Ascending aorta (tissue), 2 donors: ENCODE data around the gene ABCA13. TPM values are rescaled to one million over a fixed set of nuclear protein-coding genes. Genes with fewer than 3 reads are reported as not detected.
A peak's percentile ranks its signal among the peaks of the same experiment; 100 is the strongest.

Experiments used
- DNase-seq, 2 donors: peaks; one replicate each; pipeline ENCODE4 v3.0.0-alpha.2; 2019; ENCODE audit warnings: low spot score in 2 of 2
- H3K27ac ChIP-seq, 2 donors: fragments of 200-600 bp; sonication (generic); one replicate each; pipeline ENCODE4 v1.5.1; 2016 to 2017; ENCODE audit warnings: mild to moderate bottlenecking in 1 of 2
- H3K27me3 ChIP-seq: fragments of 200-600 bp; sonication (generic); one replicate; pipeline ENCODE4 v1.5.1; 2017
- H3K36me3 ChIP-seq, 2 donors: fragments of 200-600 bp; sonication (generic); one replicate each; pipeline ENCODE4 v1.5.1; 2016
- H3K4me1 ChIP-seq, 2 donors: fragments of 200-600 bp; sonication (generic); one replicate each; pipeline ENCODE4 v1.5.1; 2016 to 2017; ENCODE audit warnings: mild to moderate bottlenecking in 1 of 2
- H3K4me3 ChIP-seq, 2 donors: fragments of 200-600 bp; sonication (generic); one replicate each; pipeline ENCODE4 v1.5.1; 2016 to 2017; ENCODE audit warnings: mild to moderate bottlenecking in 1 of 2
- H3K9me3 ChIP-seq, 2 donors: fragments of 200-600 bp; sonication (generic); one replicate each; pipeline ENCODE4 v1.5.1; 2016
- intact Hi-C: fragments of 100-400 bp; cut with DNase I; formaldehyde crosslinking; loops from one replicate; pipeline ENCODE4 v1.15.1; 2023
- total RNA-seq: library from RNA; depleted of rRNA; stranded (reverse); fragments of >200 nt; gene quantifications from one replicate; pipeline ENCODE4 v1.1.0, GENCODE V29; 2016
- TF ChIP-seq, protein P1 (sequence below), 3 experiments: fragments of 200-600 bp in 2 of 3; fragments of 450-650 bp in 1 of 3; sonication (generic) in 2 of 3; IDR thresholded peaks; one replicate each; pipeline ENCODE4 v1.5.1; 2016 to 2019; ENCODE audit warnings: antibody characterized with exemption in 3 of 3, mild to moderate bottlenecking in 1 of 3, moderate library complexity in 1 of 3

Gene ABCA13
- total RNA-seq, 1 donor from 2014 or later, result not detected

GRCh38 chr7:48299580-48300169 lies 128.4 kb downstream of the ABCA13 start:
- intact Hi-C loops, result no loop called here
- Histone ChIP-seq H3K4me1 (no peaks in the 10 kb centered on the region), H3K27ac (no peak overlapping the region), H3K36me3 (no peaks in the 10 kb centered on the region), H3K9me3 (no peaks in the 10 kb centered on the region), H3K27me3 (no peaks in the 10 kb centered on the region), H3K4me3 (no peak overlapping the region)
- TF ChIP-seq, protein P1, sequence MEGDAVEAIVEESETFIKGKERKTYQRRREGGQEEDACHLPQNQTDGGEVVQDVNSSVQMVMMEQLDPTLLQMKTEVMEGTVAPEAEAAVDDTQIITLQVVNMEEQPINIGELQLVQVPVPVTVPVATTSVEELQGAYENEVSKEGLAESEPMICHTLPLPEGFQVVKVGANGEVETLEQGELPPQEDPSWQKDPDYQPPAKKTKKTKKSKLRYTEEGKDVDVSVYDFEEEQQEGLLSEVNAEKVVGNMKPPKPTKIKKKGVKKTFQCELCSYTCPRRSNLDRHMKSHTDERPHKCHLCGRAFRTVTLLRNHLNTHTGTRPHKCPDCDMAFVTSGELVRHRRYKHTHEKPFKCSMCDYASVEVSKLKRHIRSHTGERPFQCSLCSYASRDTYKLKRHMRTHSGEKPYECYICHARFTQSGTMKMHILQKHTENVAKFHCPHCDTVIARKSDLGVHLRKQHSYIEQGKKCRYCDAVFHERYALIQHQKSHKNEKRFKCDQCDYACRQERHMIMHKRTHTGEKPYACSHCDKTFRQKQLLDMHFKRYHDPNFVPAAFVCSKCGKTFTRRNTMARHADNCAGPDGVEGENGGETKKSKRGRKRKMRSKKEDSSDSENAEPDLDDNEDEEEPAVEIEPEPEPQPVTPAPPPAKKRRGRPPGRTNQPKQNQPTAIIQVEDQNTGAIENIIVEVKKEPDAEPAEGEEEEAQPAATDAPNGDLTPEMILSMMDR (IDR thresholded peaks at IDR 0.05), result peak; percentile 10 to 44 (median 17)
- no peak for DNase-seq

GRCh38 chr7:48300301-48300700 lies 129.0 kb downstream of the ABCA13 start:
- DNase-seq, result no peak
- no peaks in the 10 kb centered on the region for H3K36me3 ChIP-seq
- H3K9me3 ChIP-seq, result no peaks in the 10 kb centered on the region
- no peak overlapping the region for H3K27ac ChIP-seq
- H3K4me1 ChIP-seq, result no peaks in the 10 kb centered on the region
- intact Hi-C loops, result no loop called here
- TF ChIP-seq, protein P1 (IDR thresholded peaks at IDR 0.05), result no peak
- no peaks in the 10 kb centered on the region for H3K27me3 ChIP-seq
- H3K4me3 ChIP-seq, result no peak overlapping the region

- Histone ChIP-seq H3K27ac (no peak overlapping the region), H3K36me3 (no peaks in the 10 kb centered on the region), H3K4me1 (no peaks in the 10 kb centered on the region), H3K27me3 (no peaks in the 10 kb centered on the region), H3K4me3 (no peak overlapping the region), H3K9me3 (no peaks in the 10 kb centered on the region)
- intact Hi-C loops, result no loop called here
- TF ChIP-seq, protein P1 (IDR thresholded peaks at IDR 0.05), result no peak
- no peak for DNase-seq
Measured at GRCh38 chr7:48301201-48301600, 129.9 kb downstream of the ABCA13 start.

DNA sequence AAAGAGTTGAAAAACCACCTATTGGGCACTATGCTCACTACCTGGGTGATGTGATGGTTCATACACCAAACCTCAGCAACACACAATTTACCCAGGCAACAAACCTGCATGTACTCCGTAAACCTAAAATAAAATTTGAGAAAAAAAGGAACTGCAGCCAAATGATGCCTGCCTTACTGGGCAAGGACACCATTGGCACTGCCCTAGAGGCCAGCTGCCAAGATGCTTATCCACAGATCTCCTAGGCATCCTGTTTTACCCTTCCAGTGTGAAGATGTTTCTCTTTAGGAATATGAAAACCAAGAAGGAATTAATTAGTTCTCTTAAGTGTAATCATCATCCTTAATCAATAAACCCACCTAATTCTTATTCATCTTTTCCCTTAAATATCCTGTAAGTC lies 133.4 kb downstream of the ABCA13 start:
- no peak for DNase-seq
- no peaks in the 10 kb centered on the region for H3K4me1 ChIP-seq
- intact Hi-C loops, result no loop called here
- H3K27ac ChIP-seq, result no peak overlapping the region
- no peak overlapping the region for H3K4me3 ChIP-seq
- no peaks in the 10 kb centered on the region for H3K9me3 ChIP-seq
- no peaks in the 10 kb centered on the region for H3K36me3 ChIP-seq
- TF ChIP-seq, protein P1 (IDR thresholded peaks at IDR 0.05), result no peak
- no peaks in the 10 kb centered on the region for H3K27me3 ChIP-seq

GRCh38 chr7:48305661-48306060 lies 134.4 kb downstream of the ABCA13 start:
- no peak for DNase-seq
- Histone ChIP-seq H3K9me3 (no peaks in the 10 kb centered on the region), H3K27me3 (no peaks in the 10 kb centered on the region), H3K4me1 (no peaks in the 10 kb centered on the region), H3K27ac (no peak overlapping the region), H3K4me3 (no peak overlapping the region), H3K36me3 (no peaks in the 10 kb centered on the region)
- TF ChIP-seq, protein P1 (IDR thresholded peaks at IDR 0.05), result no peak
- intact Hi-C loops, result no loop called here
